ENCODE data around the gene ARL6IP5.

ARL6IP5 gene

GRCh38 chr3:69079269-69080159 is 5.2 kb upstream of the ARL6IP5 start:
- WGBS (ENCODE audit: insufficient coverage): 1% methylated on average over 15 of the region's 29 CpGs
- H3K4me3 ChIP-seq (ENCODE audit: control insufficient read depth in 1 of 7, extremely low read depth in 1 of 7, insufficient read depth in 4 of 7, low read depth in 2 of 7, low read length in 6 of 7): peak overlapping the region; percentile 59 to 93 (median 82)
- no peaks in the 10 kb centered on the region for H3K9me3 ChIP-seq (ENCODE audit: control extremely low read depth in 1 of 5, control insufficient read depth in 4 of 5, insufficient read depth in 2 of 5, low read depth in 1 of 5, low read length in 4 of 5)
- DNase-seq: peak in 1 of 3 donors; percentile 23
- peaks cover 0 to 7% (median 2%) of the 10 kb centered on the region in 4 experiments for H3K36me3 ChIP-seq (ENCODE audit: control insufficient read depth in 4 of 4, insufficient read depth in 4 of 4, low read length in 3 of 4)
- H3K4me1 ChIP-seq (ENCODE audit: control extremely low read depth in 1 of 4, control insufficient read depth in 4 of 4, insufficient read depth in 4 of 4, low read length in 3 of 4): peaks cover 45 to 63% (median 53%) of the 10 kb centered on the region in 4 experiments
- CTCF ChIA-PET: interaction anchor here (1.0 to 1.3 kb wide), 3 partner anchors 9 to 33 kb away, joined by 3 read pairs; no protein-coding TSS in a partner anchor
- H3K27ac ChIP-seq (ENCODE audit: insufficient read depth in 1 of 2, low read depth in 1 of 2, low read length in 2 of 2, poor library complexity in 1 of 2, severe bottlenecking in 2 of 2): peak overlapping the region; percentile 80 to 85
- POLR2A ChIA-PET: interaction anchor here (0.8 kb wide), 1 partner anchor 27 kb away, joined by 4 read pairs; no protein-coding TSS in a partner anchor
- no peaks in the 10 kb centered on the region for H3K27me3 ChIP-seq (replicated peaks in 2 of 5; ENCODE audit: control insufficient read depth in 4 of 5, insufficient read depth in 5 of 5, low read length in 4 of 5)

- H3K36me3 ChIP-seq (ENCODE audit: control insufficient read depth in 4 of 4, insufficient read depth in 4 of 4, low read length in 3 of 4): peaks cover 0 to 3% (median 1%) of the 10 kb centered on the region in 4 experiments
- ChIA-PET POLR2A (interaction anchor here (0.8 to 1.0 kb wide), 2 partner anchors 11 to 26 kb away, joined by 3 to 4 read pairs; no protein-coding TSS in a partner anchor), CTCF (interaction anchor here (1.0 to 1.3 kb wide), 4 partner anchors 8 to 33 kb away, joined by 3 to 4 read pairs (median 3); partner anchors contain the start of gene TMF1)
- H3K4me3 ChIP-seq (ENCODE audit: control insufficient read depth in 1 of 7, extremely low read depth in 1 of 7, insufficient read depth in 4 of 7, low read depth in 2 of 7, low read length in 6 of 7): peak within 1 kb of the TSS; percentile 59 to 93 (median 82)
- peaks cover 45 to 65% (median 55%) of the 10 kb centered on the region in 4 experiments for H3K4me1 ChIP-seq (ENCODE audit: control extremely low read depth in 1 of 4, control insufficient read depth in 4 of 4, insufficient read depth in 4 of 4, low read length in 3 of 4)
- DNase-seq: peak; percentile 89 to 94 (median 92)
- 0% methylated on average over 8 of the region's 37 CpGs for WGBS (ENCODE audit: insufficient coverage)
- H3K9me3 ChIP-seq (ENCODE audit: control extremely low read depth in 1 of 5, control insufficient read depth in 4 of 5, insufficient read depth in 2 of 5, low read depth in 1 of 5, low read length in 4 of 5): no peaks in the 10 kb centered on the region
- H3K27me3 ChIP-seq (replicated peaks in 2 of 5; ENCODE audit: control insufficient read depth in 4 of 5, insufficient read depth in 5 of 5, low read length in 4 of 5): no peaks in the 10 kb centered on the region
- peak within 1 kb of the TSS; percentile 80 to 85 for H3K27ac ChIP-seq (ENCODE audit: insufficient read depth in 1 of 2, low read depth in 1 of 2, low read length in 2 of 2, poor library complexity in 1 of 2, severe bottlenecking in 2 of 2)
Observed at GRCh38 chr3:69080233-69080920, 4.4 kb upstream of the ARL6IP5 start, which contains the start of gene UBA3. UBA3 (minus strand) TSS chr3:69080365; CDS start chr3:69080353, 12 bp downstream.

GRCh38 chr3:69081583-69082262 is 3.0 kb upstream of the ARL6IP5 start:
- ChIA-PET POLR2A (interaction anchor here (1.0 kb wide), 1 partner anchor 29 kb away, joined by 5 read pairs; no protein-coding TSS in a partner anchor), CTCF (interaction anchor here (0.8 to 4.7 kb wide), 4 partner anchors 11 to 29 kb away, joined by 3 to 28 read pairs (median 4); partner anchors contain the start of gene TMF1)
- Histone ChIP-seq H3K4me3 (ENCODE audit: control insufficient read depth in 1 of 7, extremely low read depth in 1 of 7, insufficient read depth in 4 of 7, low read depth in 2 of 7, low read length in 6 of 7) (peak overlapping the region in 1 of 7 experiments; percentile 54), H3K9me3 (ENCODE audit: control extremely low read depth in 1 of 5, control insufficient read depth in 4 of 5, insufficient read depth in 2 of 5, low read depth in 1 of 5, low read length in 4 of 5) (no peaks in the 10 kb centered on the region), H3K27me3 (replicated peaks in 2 of 5; ENCODE audit: control insufficient read depth in 4 of 5, insufficient read depth in 5 of 5, low read length in 4 of 5) (no peaks in the 10 kb centered on the region), H3K36me3 (ENCODE audit: control insufficient read depth in 4 of 4, insufficient read depth in 4 of 4, low read length in 3 of 4) (no peaks in the 10 kb centered on the region), H3K27ac (ENCODE audit: insufficient read depth in 1 of 2, low read depth in 1 of 2, low read length in 2 of 2, poor library complexity in 1 of 2, severe bottlenecking in 2 of 2) (peak overlapping the region; percentile 27 to 88), H3K4me1 (ENCODE audit: control extremely low read depth in 1 of 4, control insufficient read depth in 4 of 4, insufficient read depth in 4 of 4, low read length in 3 of 4) (peaks cover 48 to 75% (median 63%) of the 10 kb centered on the region in 4 experiments)
- peak in 1 of 3 donors; percentile 57 for DNase-seq
- WGBS (ENCODE audit: insufficient coverage): 77% methylated on average over 5 of the region's 5 CpGs

GRCh38 chr3:69082361-69082760 is 2.4 kb upstream of the ARL6IP5 start:
- WGBS (ENCODE audit: insufficient coverage): no CpG with 5 or more reads among the region's 2 CpGs
- ChIA-PET POLR2A (interaction anchor here (0.9 to 3.8 kb wide), 4 partner anchors 12 to 69 kb away, joined by 3 to 36 read pairs (median 4); partner anchors contain the start of gene EOGT), CTCF (interaction anchor here (0.8 to 5.2 kb wide), 4 partner anchors 10 to 24 kb away, joined by 3 to 28 read pairs (median 15); no protein-coding TSS in a partner anchor)
- H3K36me3 ChIP-seq (ENCODE audit: control insufficient read depth in 4 of 4, insufficient read depth in 4 of 4, low read length in 3 of 4): no peaks in the 10 kb centered on the region
- H3K4me1 ChIP-seq (ENCODE audit: control extremely low read depth in 1 of 4, control insufficient read depth in 4 of 4, insufficient read depth in 4 of 4, low read length in 3 of 4): peaks cover 54 to 81% (median 70%) of the 10 kb centered on the region in 4 experiments
- DNase-seq: peak in 1 of 3 donors; percentile 24
- H3K27me3 ChIP-seq (replicated peaks in 2 of 5; ENCODE audit: control insufficient read depth in 4 of 5, insufficient read depth in 5 of 5, low read length in 4 of 5): no peaks in the 10 kb centered on the region
- peak overlapping the region in 3 of 7 experiments; percentile 19 to 54 (median 54) for H3K4me3 ChIP-seq (ENCODE audit: control insufficient read depth in 1 of 7, extremely low read depth in 1 of 7, insufficient read depth in 4 of 7, low read depth in 2 of 7, low read length in 6 of 7)
- no peaks in the 10 kb centered on the region for H3K9me3 ChIP-seq (ENCODE audit: control extremely low read depth in 1 of 5, control insufficient read depth in 4 of 5, insufficient read depth in 2 of 5, low read depth in 1 of 5, low read length in 4 of 5)
- H3K27ac ChIP-seq (ENCODE audit: insufficient read depth in 1 of 2, low read depth in 1 of 2, low read length in 2 of 2, poor library complexity in 1 of 2, severe bottlenecking in 2 of 2): peak overlapping the region; percentile 27 to 88

- peak overlapping the region in 4 of 7 experiments; percentile 7 to 54 (median 38) for H3K4me3 ChIP-seq (ENCODE audit: control insufficient read depth in 1 of 7, extremely low read depth in 1 of 7, insufficient read depth in 4 of 7, low read depth in 2 of 7, low read length in 6 of 7)
- POLR2A ChIA-PET: interaction anchor here (0.9 to 3.8 kb wide), 4 partner anchors 12 to 69 kb away, joined by 3 to 36 read pairs (median 4); partner anchors contain the start of gene EOGT
- H3K27ac ChIP-seq (ENCODE audit: insufficient read depth in 1 of 2, low read depth in 1 of 2, low read length in 2 of 2, poor library complexity in 1 of 2, severe bottlenecking in 2 of 2): peak overlapping the region; percentile 27 to 88
Observed at GRCh38 chr3:69082805-69083204, 1.9 kb upstream of the ARL6IP5 start.

More at GRCh38 chr3:69082805-69083204, 1.9 kb upstream of the ARL6IP5 start:
- CTCF ChIA-PET: interaction anchor here (0.8 to 5.2 kb wide), 5 partner anchors 10 to 38 kb away, joined by 3 to 28 read pairs (median 16); no protein-coding TSS in a partner anchor
- Histone ChIP-seq H3K9me3 (ENCODE audit: control extremely low read depth in 1 of 5, control insufficient read depth in 4 of 5, insufficient read depth in 2 of 5, low read depth in 1 of 5, low read length in 4 of 5) (no peaks in the 10 kb centered on the region), H3K27me3 (replicated peaks in 2 of 5; ENCODE audit: control insufficient read depth in 4 of 5, insufficient read depth in 5 of 5, low read length in 4 of 5) (no peaks in the 10 kb centered on the region), H3K36me3 (ENCODE audit: control insufficient read depth in 4 of 4, insufficient read depth in 4 of 4, low read length in 3 of 4) (no peaks in the 10 kb centered on the region), H3K4me1 (ENCODE audit: control extremely low read depth in 1 of 4, control insufficient read depth in 4 of 4, insufficient read depth in 4 of 4, low read length in 3 of 4) (peaks cover 56 to 83% (median 72%) of the 10 kb centered on the region in 4 experiments)
- peak; percentile 58 to 83 (median 76) for DNase-seq

Data from common myeloid progenitor, CD34-positive (primary cell).